Astrocyte of the cerebellum (primary cell): Measurements from ENCODE around the gene ADCYAP1R1.

Experiments
- DNase-seq: peaks from one replicate; pipeline ENCODE4 v3.0.0-alpha.2; 2011; ENCODE audit warnings: low read depth
- H3K4me3 ChIP-seq: 2 replicates; pipeline ENCODE4 v1.5.1; 2011; ENCODE audit warnings: mild to moderate bottlenecking, low read depth, low read length, moderate library complexity
- in situ Hi-C: cut with HindIII; loops from 2 replicates; pipeline ENCODE4 v1.10.0; 2017; ENCODE audit warnings: low sequenced_read_pairs
- TF ChIP-seq, protein P1 (sequence below): IDR thresholded peaks from 2 replicates; pipeline ENCODE4 v1.5.1; 2012; ENCODE audit warnings: low read length, low read depth, moderate library complexity, mild to moderate bottlenecking; ENCODE audit errors: missing control alignments

ADCYAP1R1 gene

DNA sequence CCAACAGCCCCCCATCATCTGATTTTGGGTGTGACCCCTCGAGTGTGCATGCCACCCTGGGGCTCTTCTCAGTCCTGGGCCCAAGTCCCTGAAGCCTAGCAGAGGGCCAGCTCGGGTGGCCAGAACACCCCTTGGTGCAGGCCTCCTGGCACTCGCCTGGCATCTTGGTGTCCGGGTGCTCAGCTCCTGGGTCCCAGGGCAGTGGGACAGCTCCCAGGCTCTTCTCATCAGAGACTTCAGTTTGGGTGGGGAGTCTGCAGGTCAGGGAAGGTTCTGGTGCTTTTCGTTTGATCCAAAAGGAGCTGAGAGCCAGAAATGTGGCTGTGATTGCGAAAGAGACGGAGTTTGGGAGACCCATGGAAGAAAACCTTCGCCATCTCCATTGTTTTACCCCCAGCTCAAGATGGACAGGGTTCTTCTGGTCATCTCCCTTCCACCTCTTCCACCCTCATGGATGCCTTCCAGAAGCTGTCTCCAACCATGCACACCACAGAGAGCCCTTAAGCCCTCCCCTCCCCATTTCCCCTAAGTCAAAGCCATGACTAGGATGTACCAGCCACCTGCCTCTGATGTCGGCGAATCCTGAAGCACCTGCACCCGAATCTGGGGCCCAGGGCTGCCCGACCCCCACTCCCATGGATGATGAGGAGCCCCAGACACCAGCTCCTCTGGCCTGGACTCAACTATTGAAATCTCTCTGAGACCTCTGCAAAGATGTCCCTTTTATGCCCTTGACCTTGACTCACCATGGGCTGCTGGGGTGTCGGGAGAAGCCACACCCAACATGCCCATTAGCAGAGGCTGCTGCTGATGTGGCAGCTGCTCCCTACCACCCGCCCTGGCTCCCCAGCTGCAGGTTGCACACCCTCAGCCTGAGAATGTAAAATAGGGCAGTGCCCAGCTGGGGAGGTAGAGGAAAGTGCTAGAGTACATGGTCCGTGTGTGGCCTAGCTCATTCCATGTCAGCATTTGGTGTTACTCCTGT is 55.3 kb downstream of the ADCYAP1R1 start:
- DNase-seq = no peak
- no peak overlapping the region for H3K4me3 ChIP-seq
- TF ChIP-seq, protein P1, sequence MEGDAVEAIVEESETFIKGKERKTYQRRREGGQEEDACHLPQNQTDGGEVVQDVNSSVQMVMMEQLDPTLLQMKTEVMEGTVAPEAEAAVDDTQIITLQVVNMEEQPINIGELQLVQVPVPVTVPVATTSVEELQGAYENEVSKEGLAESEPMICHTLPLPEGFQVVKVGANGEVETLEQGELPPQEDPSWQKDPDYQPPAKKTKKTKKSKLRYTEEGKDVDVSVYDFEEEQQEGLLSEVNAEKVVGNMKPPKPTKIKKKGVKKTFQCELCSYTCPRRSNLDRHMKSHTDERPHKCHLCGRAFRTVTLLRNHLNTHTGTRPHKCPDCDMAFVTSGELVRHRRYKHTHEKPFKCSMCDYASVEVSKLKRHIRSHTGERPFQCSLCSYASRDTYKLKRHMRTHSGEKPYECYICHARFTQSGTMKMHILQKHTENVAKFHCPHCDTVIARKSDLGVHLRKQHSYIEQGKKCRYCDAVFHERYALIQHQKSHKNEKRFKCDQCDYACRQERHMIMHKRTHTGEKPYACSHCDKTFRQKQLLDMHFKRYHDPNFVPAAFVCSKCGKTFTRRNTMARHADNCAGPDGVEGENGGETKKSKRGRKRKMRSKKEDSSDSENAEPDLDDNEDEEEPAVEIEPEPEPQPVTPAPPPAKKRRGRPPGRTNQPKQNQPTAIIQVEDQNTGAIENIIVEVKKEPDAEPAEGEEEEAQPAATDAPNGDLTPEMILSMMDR = no peak
- in situ Hi-C loops = loop anchor here (25.0 kb wide), 2 partner anchors 120 to 320 kb away; no protein-coding TSS in a partner anchor

- no peak for DNase-seq
- TF ChIP-seq, protein P1 = no peak
- H3K4me3 ChIP-seq = no peak overlapping the region
- in situ Hi-C loops = loop anchor here (25.0 kb wide), 2 partner anchors 121 to 321 kb away; no protein-coding TSS in a partner anchor
Measured at GRCh38 chr7:31108097-31108657, 56.1 kb downstream of the ADCYAP1R1 start.

DNA sequence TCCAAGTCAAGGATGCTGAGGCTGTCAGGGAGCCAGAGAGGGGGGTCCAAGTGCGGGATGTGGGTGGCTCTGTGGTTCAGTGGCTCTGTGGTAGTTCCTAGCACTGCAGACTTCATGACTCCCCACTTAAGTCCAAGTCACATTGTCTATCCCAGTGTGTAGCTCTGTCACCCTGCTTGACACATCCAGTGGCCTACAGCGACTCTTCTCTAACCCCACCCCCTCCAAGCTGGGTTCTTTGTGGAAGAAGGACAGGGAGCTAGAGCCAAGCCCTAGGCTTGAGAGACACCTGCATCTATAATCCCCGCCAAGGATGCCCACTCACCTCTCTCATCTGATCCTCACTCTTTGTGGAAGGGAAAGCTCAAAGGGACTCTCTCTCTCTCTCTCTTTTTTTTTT is 57.6 kb downstream of the ADCYAP1R1 start:
- in situ Hi-C loops = loop anchor here (25.0 kb wide), 2 partner anchors 122 to 322 kb away; no protein-coding TSS in a partner anchor
- no peak for DNase-seq
- TF ChIP-seq, protein P1 = no peak
- H3K4me3 ChIP-seq = no peak overlapping the region

- in situ Hi-C loops = loop anchor here (25.0 kb wide), 2 partner anchors 123 to 323 kb away; no protein-coding TSS in a partner anchor
- DNase-seq = no peak
- TF ChIP-seq, protein P1 = no peak
- H3K4me3 ChIP-seq = no peak overlapping the region
Measured at GRCh38 chr7:31110331-31111108, 58.4 kb downstream of the ADCYAP1R1 start.

DNA sequence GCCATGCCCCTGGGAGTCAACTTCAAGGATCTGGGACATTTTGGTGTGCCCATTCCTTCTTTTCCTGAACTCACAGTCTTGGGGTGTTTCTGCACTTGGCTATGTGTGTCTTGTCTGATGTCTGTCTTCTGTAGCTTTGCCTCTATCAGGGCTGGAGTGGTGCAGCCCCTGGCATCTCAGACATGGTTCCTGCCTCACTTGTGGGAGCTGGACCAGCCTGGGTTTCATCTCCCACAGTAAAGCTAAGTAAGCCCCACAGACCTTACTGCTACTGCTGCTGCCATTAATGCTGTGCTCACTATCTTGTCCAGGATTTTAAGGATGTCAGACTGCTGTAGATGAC is 59.0 kb downstream of the ADCYAP1R1 start:
- TF ChIP-seq, protein P1 = no peak
- DNase-seq = no peak
- in situ Hi-C loops = loop anchor here (25.0 kb wide), 2 partner anchors 124 to 324 kb away; no protein-coding TSS in a partner anchor
- no peak overlapping the region for H3K4me3 ChIP-seq

DNA sequence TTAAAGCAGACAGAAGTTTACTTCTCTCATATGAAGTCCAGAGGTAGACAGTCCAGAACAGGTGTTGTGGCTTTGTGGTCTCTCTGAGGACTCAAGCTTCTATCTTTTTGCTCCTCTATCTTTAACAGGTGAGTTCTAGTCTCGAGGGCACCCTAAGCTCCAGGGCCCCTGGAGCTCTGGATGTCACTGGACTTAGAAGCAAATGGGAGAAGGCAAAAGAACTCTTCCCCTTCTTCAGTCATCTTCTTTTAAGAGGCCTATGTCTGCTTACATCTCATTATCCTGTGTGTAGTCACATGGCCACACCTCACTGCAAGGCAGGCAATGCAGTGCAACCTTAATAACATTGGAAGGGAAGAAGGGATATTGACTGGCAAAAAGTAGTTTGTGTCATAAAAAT is 61.6 kb downstream of the ADCYAP1R1 start:
- in situ Hi-C loops = loop anchor here (25.0 kb wide), 2 partner anchors 126 to 326 kb away; no protein-coding TSS in a partner anchor
- DNase-seq = no peak
- no peak overlapping the region for H3K4me3 ChIP-seq
- TF ChIP-seq, protein P1 = no peak
